Measurements from ENCODE around the gene DCLRE1B. TPM values are rescaled to one million over a fixed set of nuclear protein-coding genes. Genes with fewer than 3 reads are reported as not detected.

Gene DCLRE1B
- total and polyA plus RNA-seq, 9 of the 15 experiments (the other 6 are each of a cell fraction or from before 2014, with no cell fraction given), result 10.6 to 28.8 (median 17.2) TPM

DNA sequence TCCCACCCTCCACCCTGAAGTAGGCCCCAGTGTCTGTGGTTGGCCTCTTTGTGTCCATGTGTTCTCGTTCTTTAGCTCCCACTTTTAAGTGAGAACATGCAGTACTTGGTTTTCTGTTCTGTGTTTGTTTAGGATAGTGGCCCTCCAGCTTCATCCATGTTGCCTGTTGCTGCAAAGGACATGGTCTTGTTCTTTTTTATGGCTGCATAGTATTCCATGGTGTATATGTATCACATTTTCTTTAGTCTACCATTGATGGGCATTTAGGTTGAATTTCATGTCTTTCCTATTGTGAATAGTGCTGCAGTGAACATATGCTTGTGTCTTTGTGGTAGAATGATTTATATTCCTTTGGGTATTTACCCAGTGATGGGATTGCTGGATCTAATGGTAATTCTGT lies 30.1 kb downstream of the DCLRE1B start (continued):
- TF ChIP-seq BCOR (IDR thresholded peaks at IDR 0.05) (peak; percentile 88), MAFG (tag; conservative IDR thresholded peaks at IDR 0.05) (no peak), NCOA6 (IDR thresholded peaks at IDR 0.05) (no peak), GTF2F1 (IDR thresholded peaks at IDR 0.05; ENCODE audit: low read depth, low read length) (no peak), ETS1 (conservative IDR thresholded peaks at IDR 0.05; ENCODE audit: control insufficient read depth, low read depth, low read length) (no peak), CHD2 (IDR thresholded peaks at IDR 0.05; ENCODE audit: low read depth, low read length) (no peak), KDM2B (CRISPR knock-in tag; IDR thresholded peaks at IDR 0.05) (no peak), ZNF324 (CRISPR knock-in tag; IDR thresholded peaks at IDR 0.05) (no peak), EZH2 (IDR thresholded peaks at IDR 0.05; ENCODE audit: borderline replicate concordance, low read depth, low read length) (no peak), SREBF1 (IDR thresholded peaks at IDR 0.05; ENCODE audit: borderline replicate concordance, low read depth, low read length) (no peak), RBM25 (IDR thresholded peaks at IDR 0.05; ENCODE audit: low read depth, low read length, severe bottlenecking) (peak; percentile 64), ETV1 (tag; conservative IDR thresholded peaks at IDR 0.05; ENCODE audit: low read depth) (no peak), RNF219 (CRISPR knock-in tag; IDR thresholded peaks at IDR 0.05) (no peak), ZBTB26 (CRISPR knock-in tag; IDR thresholded peaks at IDR 0.05) (no peak), ILK (tag; IDR thresholded peaks at IDR 0.05; ENCODE audit: borderline replicate concordance, low read depth) (no peak), BCL6 (CRISPR knock-in tag; IDR thresholded peaks at IDR 0.05) (no peak), KDM1A (IDR thresholded peaks at IDR 0.05) (peak in 1 of 2 experiments; percentile 58; a peak in 2 of 4 replicates), ZKSCAN3 (CRISPR knock-in tag; IDR thresholded peaks at IDR 0.05) (no peak)
- TF ChIP-seq, protein P1, sequence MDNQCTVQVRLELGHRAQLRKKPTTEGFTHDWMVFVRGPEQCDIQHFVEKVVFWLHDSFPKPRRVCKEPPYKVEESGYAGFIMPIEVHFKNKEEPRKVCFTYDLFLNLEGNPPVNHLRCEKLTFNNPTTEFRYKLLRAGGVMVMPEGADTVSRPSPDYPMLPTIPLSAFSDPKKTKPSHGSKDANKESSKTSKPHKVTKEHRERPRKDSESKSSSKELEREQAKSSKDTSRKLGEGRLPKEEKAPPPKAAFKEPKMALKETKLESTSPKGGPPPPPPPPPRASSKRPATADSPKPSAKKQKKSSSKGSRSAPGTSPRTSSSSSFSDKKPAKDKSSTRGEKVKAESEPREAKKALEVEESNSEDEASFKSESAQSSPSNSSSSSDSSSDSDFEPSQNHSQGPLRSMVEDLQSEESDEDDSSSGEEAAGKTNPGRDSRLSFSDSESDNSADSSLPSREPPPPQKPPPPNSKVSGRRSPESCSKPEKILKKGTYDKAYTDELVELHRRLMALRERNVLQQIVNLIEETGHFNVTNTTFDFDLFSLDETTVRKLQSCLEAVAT (IDR thresholded peaks at IDR 0.05), result no peak
- TF ChIP-seq, protein P2, sequence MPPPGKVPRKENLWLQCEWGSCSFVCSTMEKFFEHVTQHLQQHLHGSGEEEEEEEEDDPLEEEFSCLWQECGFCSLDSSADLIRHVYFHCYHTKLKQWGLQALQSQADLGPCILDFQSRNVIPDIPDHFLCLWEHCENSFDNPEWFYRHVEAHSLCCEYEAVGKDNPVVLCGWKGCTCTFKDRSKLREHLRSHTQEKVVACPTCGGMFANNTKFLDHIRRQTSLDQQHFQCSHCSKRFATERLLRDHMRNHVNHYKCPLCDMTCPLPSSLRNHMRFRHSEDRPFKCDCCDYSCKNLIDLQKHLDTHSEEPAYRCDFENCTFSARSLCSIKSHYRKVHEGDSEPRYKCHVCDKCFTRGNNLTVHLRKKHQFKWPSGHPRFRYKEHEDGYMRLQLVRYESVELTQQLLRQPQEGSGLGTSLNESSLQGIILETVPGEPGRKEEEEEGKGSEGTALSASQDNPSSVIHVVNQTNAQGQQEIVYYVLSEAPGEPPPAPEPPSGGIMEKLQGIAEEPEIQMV (tag; conservative IDR thresholded peaks at IDR 0.05; ENCODE audit: low read depth), result no peak
- TF ChIP-seq, protein P3, sequence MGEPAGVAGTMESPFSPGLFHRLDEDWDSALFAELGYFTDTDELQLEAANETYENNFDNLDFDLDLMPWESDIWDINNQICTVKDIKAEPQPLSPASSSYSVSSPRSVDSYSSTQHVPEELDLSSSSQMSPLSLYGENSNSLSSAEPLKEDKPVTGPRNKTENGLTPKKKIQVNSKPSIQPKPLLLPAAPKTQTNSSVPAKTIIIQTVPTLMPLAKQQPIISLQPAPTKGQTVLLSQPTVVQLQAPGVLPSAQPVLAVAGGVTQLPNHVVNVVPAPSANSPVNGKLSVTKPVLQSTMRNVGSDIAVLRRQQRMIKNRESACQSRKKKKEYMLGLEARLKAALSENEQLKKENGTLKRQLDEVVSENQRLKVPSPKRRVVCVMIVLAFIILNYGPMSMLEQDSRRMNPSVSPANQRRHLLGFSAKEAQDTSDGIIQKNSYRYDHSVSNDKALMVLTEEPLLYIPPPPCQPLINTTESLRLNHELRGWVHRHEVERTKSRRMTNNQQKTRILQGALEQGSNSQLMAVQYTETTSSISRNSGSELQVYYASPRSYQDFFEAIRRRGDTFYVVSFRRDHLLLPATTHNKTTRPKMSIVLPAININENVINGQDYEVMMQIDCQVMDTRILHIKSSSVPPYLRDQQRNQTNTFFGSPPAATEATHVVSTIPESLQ (CRISPR knock-in tag; IDR thresholded peaks at IDR 0.05), result no peak

Measured in K562 (cell line).